Naive B cell (primary cell): Measurements from ENCODE around the gene LRRC7. TPM values are rescaled to one million over a fixed set of nuclear protein-coding genes. Genes with fewer than 3 reads are reported as not detected.
"Not testable (repeated sequence)": the region's sequence is repeated elsewhere in the genome, so short reads cannot be mapped to it uniquely, and the experiment has no call there.

Experiments used
- ATAC-seq, 2 donors: fragments of 150-1000 bp; cut with Tn5 transposase; 2 replicates each; pipeline ENCODE4 v1.10.0; 2021; ENCODE audit warnings: low read depth in 2 of 2, mild to moderate bottlenecking in 2 of 2, moderate library complexity in 2 of 2
- DNase-seq: peaks from one replicate; pipeline ENCODE4 v3.0.0; 2022
- H3K27ac Mint-ChIP-seq, 6 donors: one replicate each; pipeline ENCODE4 v1.8.0; 2020 to 2022; ENCODE audit warnings: mild to moderate bottlenecking in 6 of 6, mixed read lengths in 6 of 6, moderate library complexity in 5 of 6, inconsistent platforms in 2 of 6
- H3K27me3 Mint-ChIP-seq, 3 donors: one replicate each; pipeline ENCODE4 v1.8.0; 2021 to 2022; ENCODE audit warnings: mixed read lengths in 3 of 3, mild to moderate bottlenecking in 1 of 3
- H3K36me3 Mint-ChIP-seq, 2 donors: one replicate each; pipeline ENCODE4 v1.8.0; 2020 to 2022; ENCODE audit warnings: mixed read lengths in 2 of 2, inconsistent platforms in 1 of 2, mild to moderate bottlenecking in 1 of 2
- H3K4me1 Mint-ChIP-seq, 3 donors: one replicate each; pipeline ENCODE4 v1.8.0; 2020 to 2022; ENCODE audit warnings: mixed read lengths in 3 of 3, inconsistent platforms in 1 of 3, mild to moderate bottlenecking in 1 of 3, moderate library complexity in 1 of 3
- H3K4me3 Mint-ChIP-seq, 8 donors: one replicate each; pipeline ENCODE4 v1.8.0; 2020 to 2022; ENCODE audit warnings: mild to moderate bottlenecking in 8 of 8, mixed read lengths in 8 of 8, moderate library complexity in 8 of 8, inconsistent platforms in 2 of 8
- H3K9me3 Mint-ChIP-seq, 7 donors: one replicate each; pipeline ENCODE4 v1.8.0; 2020 to 2022; ENCODE audit warnings: mixed read lengths in 7 of 7, mild to moderate bottlenecking in 5 of 7, inconsistent platforms in 2 of 7, moderate library complexity in 1 of 7
- polyA plus RNA-seq, 6 donors: library from polyadenylated mRNA; unstranded; fragments of 300-500 nt; fragmentation: Illumina TruSeq; gene quantifications; one replicate each; pipeline ENCODE4 v1.2.3, GENCODE V29; 2021; ENCODE audit warnings: low read depth in 6 of 6

The LRRC7 gene
- polyA plus RNA-seq, 6 donors from 2014 or later, result 0.13 TPM; not detected in 5

DNA sequence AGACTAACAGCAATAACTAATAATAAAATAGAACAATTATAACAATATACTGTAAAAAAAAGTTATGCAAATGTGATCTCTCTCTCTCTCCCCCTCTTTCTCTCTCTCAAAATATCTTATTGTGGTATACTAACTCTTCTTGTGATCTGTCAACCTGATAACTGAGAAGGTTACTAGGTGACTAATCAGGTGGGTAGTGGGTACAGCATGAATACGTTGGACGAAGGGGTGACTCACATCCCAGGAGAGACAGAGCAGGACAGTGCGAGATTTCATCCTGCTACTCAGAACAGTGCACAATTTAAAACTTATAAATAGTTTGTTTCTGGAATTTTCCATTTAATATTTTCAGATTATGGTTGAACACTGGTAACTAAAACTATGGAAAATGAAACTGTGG, 380.1 kb downstream of the LRRC7 start:
- H3K4me3 Mint-ChIP-seq, result no peak overlapping the region
- H3K9me3 Mint-ChIP-seq, result peaks cover 2 to 15% (median 5%) of the 10 kb centered on the region in 7 donors
- H3K27ac Mint-ChIP-seq, result no peak overlapping the region
- DNase-seq (no peak), ATAC-seq (no peak)
- no peaks in the 10 kb centered on the region for H3K36me3 Mint-ChIP-seq
- H3K27me3 Mint-ChIP-seq, result no peaks in the 10 kb centered on the region
- H3K4me1 Mint-ChIP-seq, result no peaks in the 10 kb centered on the region

DNA sequence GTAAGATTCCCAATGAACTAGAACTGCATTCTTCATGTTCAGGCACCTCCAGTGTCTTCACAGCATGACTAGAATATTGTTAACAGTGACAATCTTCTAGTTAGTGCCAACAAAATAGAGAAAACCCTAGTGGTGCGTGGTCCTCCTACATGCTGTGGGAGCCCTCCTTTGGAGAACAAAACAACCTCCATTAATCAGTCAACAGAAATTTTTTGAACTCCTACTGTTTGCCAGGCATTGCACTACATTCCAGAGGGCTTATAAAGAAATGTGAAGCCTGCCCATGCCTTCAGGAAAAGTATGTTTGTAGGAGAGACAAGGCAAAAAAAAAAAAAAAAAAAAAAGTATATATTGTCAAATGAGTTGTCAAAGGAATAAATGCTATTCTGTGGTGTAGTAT, 385.0 kb downstream of the LRRC7 start:
- no peaks in the 10 kb centered on the region for H3K27me3 Mint-ChIP-seq
- peaks cover 0 to 13% (median 4%) of the 10 kb centered on the region in 7 donors for H3K9me3 Mint-ChIP-seq
- H3K4me1 Mint-ChIP-seq, result no peaks in the 10 kb centered on the region
- H3K36me3 Mint-ChIP-seq, result no peaks in the 10 kb centered on the region
- H3K4me3 Mint-ChIP-seq, result no peak overlapping the region
- no peak for DNase-seq
- H3K27ac Mint-ChIP-seq, result no peak overlapping the region
- ATAC-seq, result no peak

DNA sequence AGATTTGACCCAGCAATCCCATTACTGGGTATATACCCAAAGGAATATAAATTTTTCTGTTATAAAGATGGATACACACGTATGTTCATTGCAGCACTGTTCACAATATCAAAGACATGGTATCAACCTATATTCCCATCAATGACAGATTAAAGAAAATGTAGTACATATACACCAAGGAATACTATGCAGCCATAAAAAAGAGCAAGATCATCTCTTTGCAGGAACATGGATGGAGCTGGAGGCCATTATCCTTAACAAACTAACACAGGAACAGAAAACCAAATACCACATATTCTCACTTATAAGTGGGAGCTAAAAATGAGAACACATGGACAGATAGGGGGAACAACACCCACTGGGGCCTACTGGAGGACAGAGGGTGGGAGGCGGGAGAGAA, 394.7 kb downstream of the LRRC7 start:
- H3K4me3 Mint-ChIP-seq, H3K4me1 Mint-ChIP-seq, H3K27me3 Mint-ChIP-seq, H3K36me3 Mint-ChIP-seq, DNase-seq, ATAC-seq, H3K27ac Mint-ChIP-seq: not testable (repeated sequence)
- H3K9me3 Mint-ChIP-seq, result peaks cover 2 to 10% (median 5%) of the 10 kb centered on the region in 7 donors

DNA sequence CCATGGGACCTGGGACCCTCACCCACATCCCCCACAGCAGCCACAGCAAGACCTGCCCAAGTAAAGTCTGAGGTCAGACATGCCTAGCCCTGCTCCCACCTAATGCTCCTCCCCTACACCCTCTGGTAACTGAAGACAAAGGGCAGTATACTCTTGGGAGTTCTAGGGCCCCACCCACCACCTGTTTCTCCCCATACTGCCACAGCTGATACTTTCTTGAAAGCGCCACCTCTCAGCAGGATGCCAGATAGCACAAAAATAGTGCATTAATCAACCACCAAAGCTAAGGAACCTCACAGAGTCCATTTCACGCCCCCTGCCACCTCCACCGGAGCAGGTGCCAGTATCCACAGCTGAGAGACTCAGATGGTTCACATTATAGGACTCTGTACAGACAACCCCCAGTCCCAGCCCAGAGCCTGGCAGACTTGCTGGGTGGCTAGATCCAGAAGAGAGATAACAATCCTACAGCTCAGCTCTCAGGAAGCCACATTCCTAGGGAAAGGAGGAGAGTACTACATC, 399.6 kb downstream of the LRRC7 start:
- Mint-ChIP-seq H3K27ac (no peak overlapping the region), H3K27me3 (no peaks in the 10 kb centered on the region), H3K36me3 (no peaks in the 10 kb centered on the region), H3K4me3 (no peak overlapping the region), H3K4me1 (no peaks in the 10 kb centered on the region), H3K9me3 (peaks cover 7 to 16% (median 12%) of the 10 kb centered on the region in 7 donors)
- ATAC-seq (no peak), DNase-seq (no peak)

DNA sequence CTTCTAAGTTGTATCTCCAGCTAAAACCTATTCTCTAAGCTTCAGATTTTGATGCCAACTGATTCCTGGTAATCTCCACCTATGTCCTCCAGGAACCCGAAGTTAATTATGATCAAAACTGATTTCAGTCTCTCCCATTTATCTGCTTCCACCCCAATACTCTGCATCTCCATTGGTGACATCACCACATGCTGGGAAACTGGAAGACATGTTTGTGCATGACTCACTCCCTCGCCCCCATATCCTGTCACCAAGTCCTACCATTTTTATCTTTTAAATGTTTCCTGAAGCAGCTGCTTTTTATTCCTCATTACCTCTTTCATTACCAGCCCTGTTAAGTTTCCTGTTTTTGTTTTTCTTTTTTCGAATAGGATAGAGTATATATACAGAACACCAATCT, 409.2 kb downstream of the LRRC7 start:
- Mint-ChIP-seq H3K9me3 (peaks cover 0 to 7% (median 4%) of the 10 kb centered on the region in 7 donors), H3K27ac (no peak overlapping the region), H3K27me3 (no peaks in the 10 kb centered on the region), H3K4me3 (no peak overlapping the region), H3K36me3 (no peaks in the 10 kb centered on the region), H3K4me1 (no peaks in the 10 kb centered on the region)
- no peak for DNase-seq
- no peak for ATAC-seq

DNA sequence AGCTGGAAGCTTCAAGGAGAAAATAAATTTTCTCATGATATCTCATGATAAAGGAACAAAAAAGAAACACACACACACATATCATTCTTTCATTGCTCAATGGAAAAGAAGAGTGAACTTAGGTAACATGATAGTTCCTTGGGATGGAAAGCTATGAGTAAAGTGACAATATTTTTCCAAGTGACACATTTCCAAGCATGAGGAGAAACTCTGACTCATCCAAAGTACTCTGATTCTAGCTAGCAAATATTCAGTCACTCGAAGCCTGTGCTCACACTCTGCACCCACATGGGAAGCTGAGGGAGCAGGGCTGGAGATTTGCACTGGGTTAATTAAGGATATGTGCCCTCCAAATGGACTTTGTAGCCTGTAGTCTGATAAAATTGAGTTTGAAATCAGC, 415.3 kb downstream of the LRRC7 start:
- Mint-ChIP-seq H3K27ac (no peak overlapping the region), H3K36me3 (no peaks in the 10 kb centered on the region), H3K4me3 (no peak overlapping the region), H3K9me3 (peaks cover 0 to 11% (median 0%) of the 10 kb centered on the region in 7 donors), H3K27me3 (no peaks in the 10 kb centered on the region), H3K4me1 (no peaks in the 10 kb centered on the region)
- ATAC-seq, result no peak
- DNase-seq, result no peak

DNA sequence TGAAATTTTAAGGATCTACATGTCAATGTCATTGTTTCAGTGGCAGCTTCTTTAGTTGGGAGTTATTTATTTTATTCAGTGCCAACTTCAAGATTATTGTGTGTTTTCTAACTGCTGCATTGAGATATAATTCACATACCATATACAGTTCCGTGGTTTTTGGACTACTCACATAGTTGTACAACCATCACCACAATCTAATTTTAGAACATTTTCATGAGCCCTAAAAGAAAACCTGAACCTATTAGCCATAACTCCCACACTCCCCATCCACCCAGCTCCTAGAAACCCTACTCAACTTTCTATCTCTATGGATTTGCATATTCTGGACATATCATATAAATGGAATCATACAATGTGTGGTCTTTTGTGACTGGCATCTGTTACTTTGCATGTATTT, 417.7 kb downstream of the LRRC7 start:
- H3K4me1 Mint-ChIP-seq, result no peaks in the 10 kb centered on the region
- ATAC-seq (no peak), DNase-seq (no peak)
- H3K27me3 Mint-ChIP-seq, result no peaks in the 10 kb centered on the region
- H3K36me3 Mint-ChIP-seq, result no peaks in the 10 kb centered on the region
- H3K27ac Mint-ChIP-seq, result no peak overlapping the region
- H3K9me3 Mint-ChIP-seq, result peaks cover 0 to 11% (median 0%) of the 10 kb centered on the region in 7 donors
- no peak overlapping the region for H3K4me3 Mint-ChIP-seq

DNA sequence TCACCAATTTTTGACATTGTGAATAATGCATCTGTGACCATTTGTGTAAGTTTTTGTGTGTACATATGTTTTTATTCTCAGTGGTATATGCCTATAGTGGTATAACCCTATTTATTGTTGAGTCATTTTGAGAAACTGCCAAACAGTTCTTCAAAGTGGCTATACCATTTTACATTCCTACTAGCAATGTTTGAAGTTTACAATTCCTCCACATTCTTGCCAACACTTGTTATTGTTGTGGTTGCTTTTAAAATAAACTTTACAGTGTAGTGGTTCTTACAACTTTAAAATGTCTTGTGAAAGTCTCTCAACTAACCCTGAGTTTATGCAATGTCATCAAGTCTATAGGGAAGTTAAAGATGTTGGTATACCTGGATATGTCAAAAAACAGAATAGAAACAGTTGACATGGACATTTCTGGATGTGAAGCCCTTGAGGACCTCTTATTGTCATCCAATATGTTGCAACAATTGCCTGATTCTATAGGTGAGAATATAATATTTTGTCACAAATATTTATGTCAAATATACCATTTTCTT, 418.2 kb downstream of the LRRC7 start:
- Mint-ChIP-seq H3K36me3 (no peaks in the 10 kb centered on the region), H3K27ac (no peak overlapping the region), H3K9me3 (peaks cover 0 to 11% (median 0%) of the 10 kb centered on the region in 7 donors), H3K27me3 (no peaks in the 10 kb centered on the region), H3K4me1 (no peaks in the 10 kb centered on the region), H3K4me3 (no peak overlapping the region)
- ATAC-seq, result no peak
- no peak for DNase-seq

DNA sequence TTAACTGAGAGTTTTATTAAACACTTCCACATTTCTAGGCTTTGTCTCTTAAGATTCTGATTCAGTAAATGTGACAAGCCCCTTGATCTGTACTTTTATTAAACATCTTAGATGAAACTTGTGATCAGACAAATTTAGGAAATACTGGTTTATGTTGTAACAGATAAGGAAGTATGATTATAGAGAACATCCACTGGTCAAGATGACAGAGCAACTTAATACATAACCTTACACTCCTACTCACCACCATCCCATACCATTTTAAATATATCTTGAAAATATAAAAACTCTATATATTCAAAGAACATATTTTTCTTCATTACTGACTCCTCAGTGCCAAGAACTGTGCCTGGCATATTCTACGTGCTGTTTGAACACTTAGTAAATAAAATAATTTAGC, 420.2 kb downstream of the LRRC7 start:
- no peak for DNase-seq
- H3K27ac Mint-ChIP-seq, result no peak overlapping the region
- H3K27me3 Mint-ChIP-seq, result no peaks in the 10 kb centered on the region
- no peaks in the 10 kb centered on the region for H3K36me3 Mint-ChIP-seq
- H3K4me3 Mint-ChIP-seq, result no peak overlapping the region
- ATAC-seq, result no peak
- peaks cover 0 to 11% (median 0%) of the 10 kb centered on the region in 7 donors for H3K9me3 Mint-ChIP-seq
- H3K4me1 Mint-ChIP-seq, result no peaks in the 10 kb centered on the region

DNA sequence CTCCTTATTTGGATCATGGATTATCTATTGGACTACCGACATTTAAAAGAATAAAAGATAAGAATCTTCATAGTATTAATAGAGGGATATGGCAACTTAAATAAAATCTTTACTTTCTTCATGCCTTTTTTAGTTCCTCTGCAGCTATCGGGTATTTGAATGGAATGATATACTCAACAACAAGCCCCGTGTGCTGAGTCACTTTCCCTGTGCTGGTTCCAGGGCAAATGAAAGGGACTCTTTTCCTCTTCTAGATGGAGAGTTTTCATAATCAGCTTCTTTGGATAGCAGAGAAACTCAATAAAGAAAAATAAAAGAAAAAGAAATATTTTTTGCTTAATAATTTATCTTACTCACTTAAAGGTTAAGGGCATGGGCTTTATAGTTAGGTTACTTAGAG, 423.9 kb downstream of the LRRC7 start:
- Mint-ChIP-seq H3K27me3 (no peaks in the 10 kb centered on the region), H3K9me3 (no peaks in the 10 kb centered on the region), H3K4me1 (no peaks in the 10 kb centered on the region), H3K27ac (no peak overlapping the region), H3K36me3 (no peaks in the 10 kb centered on the region), H3K4me3 (no peak overlapping the region)
- no peak for DNase-seq
- no peak for ATAC-seq

DNA sequence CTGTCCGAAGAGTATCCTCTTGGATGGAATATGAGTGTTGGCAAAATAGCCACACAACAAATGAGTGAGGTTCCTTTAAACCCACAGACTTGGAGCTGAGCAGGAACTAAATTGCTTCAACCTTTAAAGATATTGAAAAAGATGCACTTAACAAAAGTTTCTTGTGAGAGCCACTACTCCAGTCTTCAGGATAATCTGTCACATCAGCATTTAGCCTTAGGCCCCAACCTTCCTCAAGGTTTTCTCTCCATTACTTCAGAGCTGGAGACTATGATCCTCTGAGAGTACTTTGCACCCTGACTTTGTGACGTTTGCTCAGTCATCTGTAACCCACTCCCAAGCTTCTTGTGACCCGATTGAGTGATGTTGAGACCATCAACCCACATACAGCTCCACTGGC, 424.9 kb downstream of the LRRC7 start:
- Mint-ChIP-seq H3K9me3 (no peaks in the 10 kb centered on the region), H3K27ac (no peak overlapping the region), H3K4me3 (no peak overlapping the region), H3K27me3 (no peaks in the 10 kb centered on the region), H3K36me3 (no peaks in the 10 kb centered on the region), H3K4me1 (no peaks in the 10 kb centered on the region)
- ATAC-seq (no peak), DNase-seq (no peak)

DNA sequence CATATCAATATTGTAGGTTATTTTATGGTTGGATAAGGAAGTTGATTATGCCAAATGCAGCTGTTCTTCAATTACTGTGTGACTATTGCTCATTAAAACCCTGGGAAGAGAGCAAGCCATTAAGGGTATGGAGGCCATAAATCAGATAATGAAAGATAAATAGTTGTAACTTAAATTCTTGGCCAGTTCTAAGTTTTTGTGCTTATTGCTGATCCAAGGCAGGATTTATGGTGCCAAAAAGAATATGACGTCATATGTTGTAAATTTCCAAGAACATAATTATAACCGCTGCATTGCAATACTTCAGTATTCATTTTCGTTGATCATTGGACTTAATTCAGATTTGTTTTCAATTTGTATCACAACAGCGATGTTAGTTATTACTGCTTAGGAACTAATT, 426.1 kb downstream of the LRRC7 start:
- Mint-ChIP-seq H3K27ac (no peak overlapping the region), H3K27me3 (no peaks in the 10 kb centered on the region), H3K4me1 (no peaks in the 10 kb centered on the region), H3K4me3 (no peak overlapping the region), H3K9me3 (peaks cover 0 to 6% (median 0%) of the 10 kb centered on the region in 7 donors), H3K36me3 (no peaks in the 10 kb centered on the region)
- DNase-seq, result no peak
- ATAC-seq, result no peak

DNA sequence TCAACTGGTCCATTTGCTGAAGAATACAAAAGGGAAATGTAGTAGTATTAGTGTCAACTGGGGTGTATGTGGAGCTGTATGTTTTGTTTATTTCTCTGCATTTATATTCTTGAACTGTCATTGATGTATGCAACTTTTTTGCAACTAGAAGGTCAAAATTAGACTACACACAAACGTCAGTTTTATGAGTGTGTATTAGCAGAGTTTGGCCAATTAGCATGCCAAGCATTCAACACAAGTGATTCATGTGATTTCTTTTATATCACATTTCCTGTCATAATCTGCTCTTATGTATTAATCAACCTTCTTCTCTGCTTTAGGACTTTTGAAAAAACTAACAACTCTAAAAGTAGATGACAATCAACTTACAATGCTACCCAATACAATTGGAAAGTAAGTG, 426.5 kb downstream of the LRRC7 start:
- ATAC-seq (no peak), DNase-seq (no peak)
- Mint-ChIP-seq H3K4me1 (no peaks in the 10 kb centered on the region), H3K27ac (no peak overlapping the region), H3K9me3 (peaks cover 0 to 6% (median 0%) of the 10 kb centered on the region in 7 donors), H3K36me3 (no peaks in the 10 kb centered on the region), H3K4me3 (no peak overlapping the region), H3K27me3 (no peaks in the 10 kb centered on the region)

DNA sequence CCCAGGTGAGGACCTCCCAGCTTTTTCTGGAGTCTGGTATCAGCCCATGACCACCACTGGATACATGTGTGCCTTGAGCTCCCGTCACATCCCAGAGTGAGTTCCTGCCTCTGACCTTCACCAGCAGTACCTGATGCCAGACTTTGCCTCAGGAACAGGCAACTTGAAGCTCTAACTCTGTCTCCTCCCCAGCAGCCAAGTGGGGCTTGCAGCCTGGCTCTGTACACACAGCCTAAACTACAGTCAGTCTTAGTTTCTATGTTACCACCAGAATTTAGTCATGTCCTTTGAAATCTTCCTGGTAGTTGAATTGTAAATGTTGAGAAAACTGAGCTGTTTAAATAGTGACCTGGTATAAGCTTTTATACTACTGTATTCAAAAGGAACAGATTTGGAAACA, 431.1 kb downstream of the LRRC7 start:
- no peak for ATAC-seq
- DNase-seq, result no peak
- Mint-ChIP-seq H3K27me3 (no peaks in the 10 kb centered on the region), H3K27ac (no peak overlapping the region), H3K4me1 (no peaks in the 10 kb centered on the region), H3K9me3 (peaks cover 0 to 6% (median 2%) of the 10 kb centered on the region in 7 donors), H3K36me3 (no peaks in the 10 kb centered on the region), H3K4me3 (no peak overlapping the region)
